GM18907 (cell line): ENCODE measurements around the gene SNX20.

Experiments
- ATAC-seq: cut with Tn5 transposase; IDR thresholded peaks from one replicate; pipeline ENCODE4 v1.9.1; 2021; ENCODE audit warnings: mild to moderate bottlenecking, moderate library complexity; ENCODE audit not compliant: unreplicated experiment

The SNX20 gene

DNA sequence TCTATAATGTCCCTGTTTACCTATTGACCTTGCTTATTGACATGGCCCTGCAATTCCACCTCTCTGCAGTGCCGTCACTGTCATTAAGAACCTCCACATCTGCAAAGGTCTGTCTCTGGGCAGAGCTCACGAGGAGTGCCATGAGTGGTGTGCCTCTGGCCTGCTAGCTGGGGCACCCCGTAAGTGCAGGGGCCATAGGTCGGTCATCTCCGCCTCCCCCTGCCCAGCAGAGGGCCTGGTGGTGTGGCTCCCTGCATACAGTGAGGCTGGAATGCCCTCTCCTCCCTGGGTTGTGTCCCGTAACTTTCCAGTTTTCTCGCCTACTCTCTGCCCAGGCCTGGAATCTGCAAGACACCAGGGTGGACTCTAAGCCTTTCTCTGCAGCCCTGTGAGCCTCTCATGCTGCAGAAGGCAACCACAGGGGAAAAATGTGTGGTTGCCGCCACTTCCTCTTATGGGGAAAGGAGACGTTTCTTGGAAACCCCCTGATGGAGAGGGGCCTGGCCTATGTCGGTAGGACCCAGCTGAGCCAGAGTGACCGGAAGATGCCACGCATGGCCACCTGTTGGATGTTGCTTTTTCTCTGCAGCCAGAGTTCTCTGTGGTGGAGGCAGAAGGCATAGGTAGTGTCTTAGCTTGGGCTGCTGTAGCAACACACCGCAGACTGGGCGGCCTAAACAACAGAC is 2.7 kb upstream of the SNX20 start:
- peak; percentile 75 for ATAC-seq

GRCh38 chr16:50680556-50680893 is 587 bp downstream of the SNX20 start:
- ATAC-seq, result no peak

- ATAC-seq, result no peak
Measured at GRCh38 chr16:50679676-50680555, 1.2 kb downstream of the SNX20 start.

- no peak for ATAC-seq
Measured at GRCh38 chr16:50679266-50679665, 1.8 kb downstream of the SNX20 start.

DNA sequence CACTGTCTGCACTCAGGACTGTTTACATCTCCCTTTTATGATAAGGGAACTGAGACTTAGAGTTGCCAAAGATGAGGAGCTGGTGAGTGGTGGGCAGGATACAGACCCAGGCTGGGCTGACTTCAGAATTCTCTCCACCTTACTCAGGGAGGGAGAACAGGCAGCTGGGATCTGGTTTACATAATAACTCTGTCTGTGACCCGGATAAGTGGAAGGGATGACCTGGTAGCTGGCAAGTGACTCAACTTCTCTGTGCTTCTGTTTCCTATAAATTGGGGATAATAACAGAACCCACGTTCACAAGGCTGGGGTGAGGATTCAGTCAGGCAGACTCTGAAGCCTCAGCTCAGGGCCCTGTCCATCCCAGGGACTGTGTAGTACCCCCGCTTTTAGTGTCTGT is 2.6 kb downstream of the SNX20 start:
- no peak for ATAC-seq

DNA sequence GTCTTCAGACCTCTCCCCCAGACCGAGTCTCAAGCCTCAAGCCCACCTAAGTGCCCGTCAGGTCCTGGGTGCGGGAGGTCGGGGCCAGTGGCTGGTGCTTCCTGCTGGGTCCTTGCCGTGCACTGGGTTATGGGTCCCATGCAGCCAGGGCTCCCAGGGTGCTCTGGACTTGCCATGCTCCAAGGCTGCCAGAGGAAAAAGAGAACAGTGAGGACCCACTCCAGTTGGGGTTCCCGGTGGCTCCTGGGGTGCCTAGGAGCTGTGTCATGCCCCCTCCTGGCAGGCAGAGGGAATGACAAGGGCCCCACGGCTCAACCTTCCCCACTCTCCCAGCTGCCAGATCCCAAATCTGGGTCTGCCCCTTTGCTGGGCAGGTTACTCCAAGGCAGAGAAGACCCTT is 3.8 kb downstream of the SNX20 start:
- no peak for ATAC-seq

DNA sequence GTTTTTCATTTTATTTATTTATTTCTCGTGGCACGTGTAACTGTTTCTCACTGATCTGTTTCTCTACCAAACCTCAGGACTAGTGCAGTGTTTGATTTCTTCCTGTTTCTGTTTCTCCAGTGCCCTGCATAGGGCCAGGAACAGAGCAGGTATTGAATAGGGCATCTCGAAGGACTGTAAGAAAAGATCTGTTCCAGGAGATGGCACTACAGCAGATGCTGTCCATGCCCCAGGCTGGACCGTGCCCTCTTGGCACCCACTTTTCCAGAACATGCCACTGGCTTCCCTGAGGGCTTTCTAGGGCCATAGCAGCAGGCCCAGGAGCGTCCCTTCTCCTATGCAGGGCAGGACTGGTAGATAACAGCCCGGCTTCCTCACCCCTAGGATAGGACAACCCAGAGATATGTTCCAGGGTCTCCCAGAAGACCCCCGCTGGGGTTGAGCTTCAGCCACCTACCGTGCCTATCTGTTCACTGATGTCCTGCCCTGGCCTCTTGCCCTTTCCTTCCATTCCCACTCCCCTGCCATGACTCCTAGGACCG is 4.4 kb downstream of the SNX20 start:
- ATAC-seq, result no peak

- ATAC-seq, result no peak
Measured at GRCh38 chr16:50675686-50676610, 5.2 kb downstream of the SNX20 start.

DNA sequence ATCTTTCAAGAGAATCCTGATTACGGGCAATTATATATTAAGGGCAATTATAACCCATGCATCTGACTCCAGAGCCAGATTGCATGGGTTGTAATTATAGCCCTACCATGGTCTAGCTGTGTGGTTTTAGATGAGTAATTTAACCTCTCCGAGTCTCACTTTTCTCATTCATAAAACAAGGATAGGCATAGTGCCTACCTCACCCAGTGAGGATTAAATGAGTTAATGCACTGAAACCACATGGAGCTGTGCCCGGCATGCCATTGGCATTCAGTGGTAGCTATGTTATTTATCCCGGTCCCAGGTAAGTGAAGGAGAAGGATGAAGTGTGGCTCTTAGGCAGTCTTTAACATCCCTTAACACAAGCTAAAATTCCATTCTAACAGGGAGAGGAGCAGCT is 6.3 kb downstream of the SNX20 start:
- no peak for ATAC-seq

DNA sequence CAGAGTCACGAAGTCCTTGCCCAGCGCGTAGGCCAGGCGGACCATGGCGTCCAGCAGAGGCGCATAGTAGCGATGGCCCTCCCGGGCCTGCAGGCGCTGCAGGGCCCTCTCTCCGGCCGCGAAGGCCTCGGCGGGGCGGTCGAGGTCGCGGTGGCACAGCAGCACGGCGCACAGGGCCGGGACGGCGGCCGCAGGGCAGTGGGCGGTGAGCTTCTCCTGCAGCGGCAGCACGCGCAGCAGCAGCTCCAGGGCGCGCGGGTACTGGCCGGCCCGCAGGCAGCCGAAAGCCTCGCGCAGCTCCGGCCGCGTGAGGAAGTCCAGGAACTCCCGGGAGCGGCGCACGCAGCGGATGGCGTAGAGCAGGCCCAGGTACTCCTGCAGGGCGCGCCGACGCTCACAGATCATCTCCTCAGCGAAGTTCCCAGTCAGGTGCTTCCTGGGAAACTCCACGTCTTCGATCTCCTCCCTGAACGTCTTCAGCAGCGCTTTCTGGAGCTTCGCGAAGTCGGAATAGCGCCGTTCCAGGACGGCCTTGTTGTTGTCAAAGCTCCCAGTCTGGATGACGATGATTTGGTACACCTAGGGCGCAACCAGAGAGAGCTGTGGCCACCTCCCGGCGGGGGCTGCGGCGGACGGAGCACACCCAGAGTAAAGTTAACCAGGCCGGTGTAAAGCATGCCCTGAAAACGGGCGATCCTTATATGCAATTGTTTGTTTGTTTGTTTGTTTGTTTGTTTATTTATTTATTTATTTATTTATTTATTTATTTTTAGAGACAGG is 7.4 kb downstream of the SNX20 start:
- ATAC-seq, result no peak

- no peak for ATAC-seq
Measured at GRCh38 chr16:50671644-50672260, 9.4 kb downstream of the SNX20 start.

DNA sequence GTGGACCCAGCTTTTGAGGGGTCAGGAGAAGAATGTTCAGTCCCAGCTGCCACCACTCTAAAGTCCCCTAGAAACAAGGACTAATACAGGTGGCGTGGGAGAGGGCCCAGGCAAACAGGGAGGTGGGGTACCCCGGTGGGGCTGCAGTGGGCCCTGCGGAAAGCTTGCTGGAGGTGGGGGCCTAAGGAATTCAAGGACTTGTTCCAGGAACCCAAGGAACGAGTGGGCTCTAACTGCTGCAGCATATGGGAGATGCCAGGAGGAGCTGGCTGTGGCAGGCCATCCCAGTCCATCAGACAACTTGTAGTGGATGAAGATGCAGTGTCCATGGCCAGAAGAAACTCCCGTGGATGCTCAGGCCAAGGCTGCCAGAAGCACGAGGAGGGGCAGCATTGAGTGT is 10.6 kb downstream of the SNX20 start:
- no peak for ATAC-seq

DNA sequence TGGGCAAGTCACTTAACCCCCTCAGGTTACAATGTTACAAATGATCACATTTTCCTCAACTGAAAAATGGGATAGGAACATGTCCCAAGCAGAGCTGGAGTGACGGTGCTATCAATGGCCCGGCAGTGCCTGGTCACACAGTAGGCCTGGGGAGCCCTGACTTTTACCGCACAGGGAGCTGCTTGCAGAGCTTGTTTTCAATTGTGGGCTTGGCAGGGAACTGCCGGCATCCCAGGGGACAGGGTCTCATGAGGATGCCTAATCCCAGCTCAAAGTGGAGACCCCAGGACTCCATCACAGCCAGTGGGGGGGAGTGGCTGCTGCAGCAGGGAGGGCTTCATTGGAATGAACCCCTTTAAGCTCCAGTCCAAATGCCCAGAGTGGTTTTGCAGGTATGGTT is 11.4 kb downstream of the SNX20 start:
- no peak for ATAC-seq

DNA sequence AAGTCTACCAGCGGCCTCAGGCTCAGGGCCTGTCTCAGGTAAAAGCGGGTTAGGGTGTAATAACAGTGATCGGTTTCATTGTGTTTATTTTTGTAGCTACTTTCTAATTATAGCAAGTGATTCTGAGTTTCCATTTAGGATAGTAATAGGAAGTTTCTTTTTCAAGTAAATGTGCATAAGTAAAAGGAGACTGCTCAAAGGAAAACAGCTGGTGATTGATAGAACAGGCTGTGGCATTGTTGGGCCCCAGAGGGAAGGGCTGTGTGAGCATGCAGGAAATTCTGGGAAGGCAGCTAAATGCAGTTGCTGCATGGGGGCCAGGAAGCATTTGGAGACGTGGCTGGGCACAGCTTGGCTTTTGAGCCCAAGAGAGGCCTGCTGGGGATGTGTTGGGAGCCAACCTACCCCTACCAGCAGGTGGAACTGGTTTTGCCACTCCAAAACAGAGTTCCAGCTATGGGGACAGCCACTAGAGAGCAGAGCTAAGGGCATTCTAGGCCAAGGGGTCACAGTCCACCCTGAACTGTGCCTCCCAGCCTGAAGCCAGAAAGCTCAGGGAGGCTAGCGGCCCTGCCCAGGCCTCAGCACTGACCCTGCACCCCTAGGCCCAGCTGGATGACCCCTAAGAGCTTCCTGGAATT is 12.6 kb downstream of the SNX20 start:
- no peak for ATAC-seq

DNA sequence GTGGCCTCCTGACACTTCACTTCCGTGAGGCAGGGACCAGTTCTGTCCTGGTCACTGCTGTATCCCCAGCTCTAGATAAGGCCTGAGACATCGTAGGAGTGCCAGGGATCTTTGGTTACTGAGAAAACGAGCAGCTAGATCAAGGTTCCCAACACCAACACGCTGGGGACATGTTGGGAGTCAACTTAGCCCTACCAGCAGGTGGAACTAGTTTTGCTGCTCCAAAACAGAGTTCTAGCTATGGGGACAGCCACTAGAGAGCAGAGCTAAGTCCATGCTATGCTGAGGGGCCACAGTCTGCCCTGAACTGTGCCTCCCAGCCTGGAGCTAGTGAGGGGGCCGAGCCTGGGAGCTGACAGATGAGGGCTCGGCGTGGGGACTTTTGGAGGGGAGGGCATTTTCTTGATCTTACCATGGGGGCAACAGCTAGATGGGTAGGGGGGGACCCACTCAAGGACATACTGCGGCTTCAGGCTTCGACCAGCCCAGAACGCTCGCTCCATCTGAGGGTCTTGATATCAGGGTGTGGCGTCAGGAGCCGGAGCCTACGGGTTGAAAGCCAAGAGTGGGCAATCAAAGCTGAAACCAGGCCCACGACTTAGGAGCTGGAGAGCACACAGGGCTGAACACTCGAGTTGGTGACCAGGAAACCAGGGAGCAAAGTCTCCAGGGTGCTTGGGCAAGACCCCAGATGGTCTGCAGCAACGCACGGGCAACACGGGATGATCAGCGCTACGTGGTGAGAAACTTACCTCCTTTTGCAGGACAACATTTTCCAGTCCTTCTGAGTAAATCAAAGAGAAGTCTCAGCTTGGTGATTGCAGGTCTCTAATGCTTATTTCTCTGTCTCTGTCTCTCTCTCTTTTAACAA is 13.4 kb downstream of the SNX20 start:
- no peak for ATAC-seq

GRCh38 chr16:50666658-50667496 is 14.2 kb downstream of the SNX20 start:
- ATAC-seq, result peak; percentile 82

GRCh38 chr16:50665128-50665878 is 15.8 kb downstream of the SNX20 start:
- peak; percentile 39 for ATAC-seq
